Measurements from ENCODE around the gene LAIR1.

GRCh38 chr19:54329476-54330165 is 35.1 kb downstream of the LAIR1 start:
- TF ChIP-seq CTCF (IDR thresholded peaks at IDR 0.05 in 4 of 5, conservative IDR thresholded peaks at IDR 0.05 in 1 of 5) (no peak), POLR2A (IDR thresholded peaks at IDR 0.05) (no peak)
